Muscle of arm (tissue), 12 donors: Measurements from ENCODE around the gene ZNF335. TPM values are rescaled to one million over a fixed set of nuclear protein-coding genes. Genes with fewer than 3 reads are reported as not detected.
"Not testable (repeated sequence)": the region's sequence is repeated elsewhere in the genome, so short reads cannot be mapped to it uniquely, and the experiment has no call there.

Experiments
- DNase-seq: peaks from one replicate; pipeline ENCODE4 v3.0.0-alpha.2; 2013
- polyA plus RNA-seq, 12 donors: library from polyadenylated mRNA; unstranded; fragments of 120-200 nt; gene quantifications; one replicate each; pipeline ENCODE4 v1.2.1, GENCODE V29; 2013; ENCODE audit not compliant: insufficient read length in 12 of 12

Gene ZNF335
- polyA plus RNA-seq, 12 donors: 6.4 to 16.5 (median 9.4) TPM; not detected in 1

GRCh38 chr20:46001498-46001897 is 29.5 kb upstream of the ZNF335 start:
- DNase-seq: no peak

- DNase-seq: no peak
Measured at GRCh38 chr20:46000262-46000996, 28.4 kb upstream of the ZNF335 start.

- DNase-seq: no peak
Measured at GRCh38 chr20:45999557-46000261, 27.7 kb upstream of the ZNF335 start.

- DNase-seq: no peak
Measured at GRCh38 chr20:45998761-45999160, 26.8 kb upstream of the ZNF335 start.

- DNase-seq: no peak
Measured at GRCh38 chr20:45998337-45998736, 26.3 kb upstream of the ZNF335 start.

- DNase-seq: no peak
Measured at GRCh38 chr20:45997187-45997586, 25.2 kb upstream of the ZNF335 start.

GRCh38 chr20:45995495-45996097 is 23.6 kb upstream of the ZNF335 start:
- not testable (repeated sequence) for DNase-seq

- no peak for DNase-seq
Measured at GRCh38 chr20:45994761-45995493, 22.9 kb upstream of the ZNF335 start.

GRCh38 chr20:45993197-45993951 is 21.4 kb upstream of the ZNF335 start:
- no peak for DNase-seq

- DNase-seq: no peak
Measured at GRCh38 chr20:45991616-45992015, 19.6 kb upstream of the ZNF335 start.

- DNase-seq: not testable (repeated sequence)
Measured at GRCh38 chr20:45988830-45989229, 16.8 kb upstream of the ZNF335 start.

- DNase-seq: peak; percentile 44
Measured at GRCh38 chr20:45987108-45987780, 15.2 kb upstream of the ZNF335 start.

- no peak for DNase-seq
Measured at GRCh38 chr20:45985573-45985972, 13.6 kb upstream of the ZNF335 start.

GRCh38 chr20:45983279-45983743 is 11.3 kb upstream of the ZNF335 start:
- no peak for DNase-seq

GRCh38 chr20:45981261-45981660 is 9.3 kb upstream of the ZNF335 start:
- no peak for DNase-seq

GRCh38 chr20:45976086-45976485 is 4.1 kb upstream of the ZNF335 start:
- DNase-seq: no peak

- DNase-seq: no peak
Measured at GRCh38 chr20:45975686-45976085, 3.7 kb upstream of the ZNF335 start.

- DNase-seq: no peak
Measured at GRCh38 chr20:45974896-45975565, 3.0 kb upstream of the ZNF335 start.

GRCh38 chr20:45972500-45973183 is 639 bp upstream of the ZNF335 start:
- no peak for DNase-seq

GRCh38 chr20:45971425-45971674 is 653 bp downstream of the ZNF335 start:
- no peak for DNase-seq
